Measurements from ENCODE around the gene ZNF488.

ZNF488 gene

DNA sequence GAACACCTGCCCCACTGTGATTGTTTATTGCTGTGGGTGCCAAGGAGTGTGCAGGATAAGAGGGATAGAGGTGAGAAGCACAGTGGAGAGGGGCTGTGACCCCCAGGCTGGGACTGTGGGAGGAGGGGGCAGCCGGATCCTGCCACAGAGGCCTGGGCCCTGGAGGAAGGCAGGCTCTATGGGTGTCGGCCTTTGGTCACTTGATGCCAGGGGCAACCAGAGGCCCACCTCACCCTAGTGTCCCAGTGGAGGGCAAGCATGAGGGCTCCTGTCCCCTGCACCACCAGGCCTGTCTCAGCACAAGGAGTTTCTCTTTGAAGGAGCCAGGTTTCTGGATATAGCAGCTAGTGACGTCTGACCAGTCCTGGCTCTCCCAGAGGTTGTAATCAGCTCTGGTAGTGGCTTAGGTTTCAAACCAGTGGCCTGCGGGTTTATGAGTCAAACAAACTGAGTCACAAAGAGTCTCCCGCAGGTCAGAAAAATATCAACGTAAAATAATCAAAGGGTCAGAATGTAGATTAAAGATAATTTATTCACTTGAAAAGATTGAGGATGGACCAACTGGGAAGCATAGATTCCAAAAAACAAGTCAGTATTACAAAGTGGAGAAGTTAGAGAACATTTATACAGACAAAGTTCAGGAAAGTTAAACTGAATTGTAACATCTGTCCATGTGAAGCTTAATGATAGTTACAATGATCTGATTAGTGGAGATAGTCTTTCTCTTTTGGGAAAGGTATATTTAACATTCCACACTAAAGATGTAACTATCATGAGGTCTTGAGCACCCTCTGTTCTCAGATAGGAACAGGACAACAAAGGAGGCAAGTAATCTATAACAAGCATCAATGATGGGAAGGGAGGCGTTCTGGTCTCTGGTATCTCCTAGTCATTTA is 37.2 kb upstream of the ZNF488 start:
- no peak overlapping the region for H3K4me3 ChIP-seq (IDR thresholded peaks at IDR 0.05; ENCODE audit: insufficient read depth, low read depth, low read length)
- no peaks in the 10 kb centered on the region for H4K20me1 ChIP-seq (ENCODE audit: insufficient read depth)
- H3K27me3 ChIP-seq (ENCODE audit: insufficient read depth, low read depth): no peaks in the 10 kb centered on the region
- H3K4me2 ChIP-seq: no peak overlapping the region
- no peaks in the 10 kb centered on the region for H3K36me3 ChIP-seq (ENCODE audit: insufficient read depth)
- TF ChIP-seq, protein P1, sequence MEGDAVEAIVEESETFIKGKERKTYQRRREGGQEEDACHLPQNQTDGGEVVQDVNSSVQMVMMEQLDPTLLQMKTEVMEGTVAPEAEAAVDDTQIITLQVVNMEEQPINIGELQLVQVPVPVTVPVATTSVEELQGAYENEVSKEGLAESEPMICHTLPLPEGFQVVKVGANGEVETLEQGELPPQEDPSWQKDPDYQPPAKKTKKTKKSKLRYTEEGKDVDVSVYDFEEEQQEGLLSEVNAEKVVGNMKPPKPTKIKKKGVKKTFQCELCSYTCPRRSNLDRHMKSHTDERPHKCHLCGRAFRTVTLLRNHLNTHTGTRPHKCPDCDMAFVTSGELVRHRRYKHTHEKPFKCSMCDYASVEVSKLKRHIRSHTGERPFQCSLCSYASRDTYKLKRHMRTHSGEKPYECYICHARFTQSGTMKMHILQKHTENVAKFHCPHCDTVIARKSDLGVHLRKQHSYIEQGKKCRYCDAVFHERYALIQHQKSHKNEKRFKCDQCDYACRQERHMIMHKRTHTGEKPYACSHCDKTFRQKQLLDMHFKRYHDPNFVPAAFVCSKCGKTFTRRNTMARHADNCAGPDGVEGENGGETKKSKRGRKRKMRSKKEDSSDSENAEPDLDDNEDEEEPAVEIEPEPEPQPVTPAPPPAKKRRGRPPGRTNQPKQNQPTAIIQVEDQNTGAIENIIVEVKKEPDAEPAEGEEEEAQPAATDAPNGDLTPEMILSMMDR (conservative IDR thresholded peaks at IDR 0.05; ENCODE audit: low read depth, low read length): no peak
- no peak overlapping the region for H3K9ac ChIP-seq
- H3K79me2 ChIP-seq (ENCODE audit: insufficient read depth, low read depth): no peaks in the 10 kb centered on the region
- H3K27ac ChIP-seq: no peak overlapping the region
- no peaks in the 10 kb centered on the region for H3K4me1 ChIP-seq (ENCODE audit: low read depth, poor library complexity, severe bottlenecking)
- H2AFZ ChIP-seq (ENCODE audit: low read depth): no peak overlapping the region

DNA sequence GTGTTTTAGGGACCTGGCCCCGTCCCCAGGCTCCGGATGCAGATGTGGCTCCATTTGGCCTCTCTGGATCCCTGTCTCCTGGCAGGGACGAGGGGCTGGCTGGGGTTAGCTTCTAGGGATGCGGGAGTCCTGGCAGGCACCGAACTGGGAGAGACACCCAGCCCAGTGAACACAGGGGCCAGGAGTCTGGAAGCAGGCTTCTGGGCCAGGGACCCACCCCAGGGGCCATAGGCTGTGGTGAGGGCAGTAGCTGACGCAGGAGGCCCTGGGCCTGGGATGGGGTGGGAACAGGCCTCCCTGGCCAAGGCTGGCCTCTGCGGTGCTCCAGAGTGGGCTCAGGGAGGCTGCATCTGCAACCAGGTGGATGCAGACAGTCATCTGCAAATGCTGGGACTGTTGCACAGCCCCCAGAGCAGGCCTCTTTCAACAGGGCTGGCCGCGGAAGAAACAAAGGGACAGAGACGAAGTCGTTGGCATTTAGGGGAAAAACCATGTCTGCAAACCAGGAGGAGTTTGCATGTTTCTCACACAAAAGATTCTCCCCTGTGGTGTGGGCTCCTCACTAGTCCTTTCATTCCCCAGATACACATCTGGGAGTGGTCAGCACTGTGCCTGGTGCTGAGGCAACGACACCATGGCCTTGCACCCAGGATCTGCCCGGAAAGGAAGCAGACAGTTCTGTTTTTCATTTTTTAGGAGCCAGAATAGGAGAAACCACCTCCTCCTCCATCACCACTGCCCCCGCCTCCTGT is 36.4 kb upstream of the ZNF488 start:
- TF ChIP-seq, protein P1 (conservative IDR thresholded peaks at IDR 0.05; ENCODE audit: low read depth, low read length): no peak
- H3K27me3 ChIP-seq (ENCODE audit: insufficient read depth, low read depth): no peaks in the 10 kb centered on the region

DNA sequence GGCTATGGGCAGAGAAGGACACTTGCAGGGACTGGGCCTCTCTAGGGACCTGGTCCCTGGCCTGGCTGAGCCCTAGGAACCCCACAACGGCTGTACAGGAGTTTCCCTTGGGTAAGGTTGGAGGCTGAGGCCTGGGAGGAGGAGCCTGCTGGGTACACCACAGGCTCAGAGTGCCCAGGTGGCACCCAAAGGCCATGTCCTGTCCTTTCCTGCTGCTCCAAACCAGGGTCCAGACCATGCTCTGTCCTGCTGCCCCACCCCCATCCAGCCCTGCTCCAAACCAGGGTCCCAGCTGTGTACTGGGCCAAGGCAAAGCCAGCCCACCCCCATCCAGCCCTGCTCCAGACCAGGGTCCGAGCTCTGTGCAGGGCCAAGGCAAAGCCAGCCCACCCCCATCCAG is 35.3 kb upstream of the ZNF488 start:
- Histone ChIP-seq H3K79me2 (ENCODE audit: insufficient read depth, low read depth) (no peaks in the 10 kb centered on the region), H3K4me3 (IDR thresholded peaks at IDR 0.05; ENCODE audit: insufficient read depth, low read depth, low read length) (no peak overlapping the region), H3K9ac (no peak overlapping the region), H3K27me3 (ENCODE audit: insufficient read depth, low read depth) (no peaks in the 10 kb centered on the region), H2AFZ (ENCODE audit: low read depth) (no peak overlapping the region), H3K4me1 (ENCODE audit: low read depth, poor library complexity, severe bottlenecking) (no peaks in the 10 kb centered on the region), H3K4me2 (no peak overlapping the region), H3K27ac (no peak overlapping the region), H3K36me3 (ENCODE audit: insufficient read depth) (no peaks in the 10 kb centered on the region), H4K20me1 (ENCODE audit: insufficient read depth) (no peaks in the 10 kb centered on the region)
- TF ChIP-seq, protein P1 (conservative IDR thresholded peaks at IDR 0.05; ENCODE audit: low read depth, low read length): no peak

More for the DNA sequence above, 36.4 kb upstream of the ZNF488 start:
- Histone ChIP-seq H3K4me1 (ENCODE audit: low read depth, poor library complexity, severe bottlenecking) (no peaks in the 10 kb centered on the region), H3K9ac (no peak overlapping the region), H3K27ac (no peak overlapping the region), H2AFZ (ENCODE audit: low read depth) (no peak overlapping the region), H3K4me2 (no peak overlapping the region), H3K4me3 (IDR thresholded peaks at IDR 0.05; ENCODE audit: insufficient read depth, low read depth, low read length) (no peak overlapping the region), H3K36me3 (ENCODE audit: insufficient read depth) (no peaks in the 10 kb centered on the region), H4K20me1 (ENCODE audit: insufficient read depth) (no peaks in the 10 kb centered on the region), H3K79me2 (ENCODE audit: insufficient read depth, low read depth) (no peaks in the 10 kb centered on the region)

DNA sequence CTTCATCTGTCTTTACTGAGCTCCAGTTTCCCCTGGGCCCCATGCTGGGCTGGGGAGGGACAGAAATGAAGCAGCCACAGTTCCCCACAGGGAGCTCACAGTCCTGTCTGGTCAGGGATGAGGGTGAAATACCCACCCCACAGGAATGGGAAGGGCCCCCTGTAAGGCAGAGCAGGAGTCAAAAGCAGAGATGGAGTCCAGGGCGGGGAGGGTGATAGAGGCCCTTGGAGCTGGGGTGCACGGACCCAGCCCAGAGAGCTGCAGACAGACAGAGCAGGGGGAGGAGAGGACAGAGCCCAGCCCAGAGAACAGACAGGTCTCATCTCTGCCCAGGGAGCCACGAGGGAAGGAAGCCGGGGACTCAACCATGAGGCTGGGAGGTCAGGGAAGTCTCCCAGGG is 34.9 kb upstream of the ZNF488 start:
- Histone ChIP-seq H3K27me3 (ENCODE audit: insufficient read depth, low read depth) (no peaks in the 10 kb centered on the region), H2AFZ (ENCODE audit: low read depth) (no peak overlapping the region), H3K79me2 (ENCODE audit: insufficient read depth, low read depth) (no peaks in the 10 kb centered on the region), H3K4me2 (no peak overlapping the region), H3K27ac (no peak overlapping the region), H3K4me1 (ENCODE audit: low read depth, poor library complexity, severe bottlenecking) (no peaks in the 10 kb centered on the region), H3K4me3 (IDR thresholded peaks at IDR 0.05; ENCODE audit: insufficient read depth, low read depth, low read length) (no peak overlapping the region), H3K9ac (no peak overlapping the region), H4K20me1 (ENCODE audit: insufficient read depth) (no peaks in the 10 kb centered on the region), H3K36me3 (ENCODE audit: insufficient read depth) (no peaks in the 10 kb centered on the region)
- TF ChIP-seq, protein P1 (conservative IDR thresholded peaks at IDR 0.05; ENCODE audit: low read depth, low read length): no peak
